CMK (cell line): ENCODE measurements around the gene CACNG7.

Experiments
- DNase-seq: peaks from one replicate; pipeline ENCODE4 v3.0.0-alpha.2; 2010; ENCODE audit warnings: low read depth

CACNG7 gene

DNA sequence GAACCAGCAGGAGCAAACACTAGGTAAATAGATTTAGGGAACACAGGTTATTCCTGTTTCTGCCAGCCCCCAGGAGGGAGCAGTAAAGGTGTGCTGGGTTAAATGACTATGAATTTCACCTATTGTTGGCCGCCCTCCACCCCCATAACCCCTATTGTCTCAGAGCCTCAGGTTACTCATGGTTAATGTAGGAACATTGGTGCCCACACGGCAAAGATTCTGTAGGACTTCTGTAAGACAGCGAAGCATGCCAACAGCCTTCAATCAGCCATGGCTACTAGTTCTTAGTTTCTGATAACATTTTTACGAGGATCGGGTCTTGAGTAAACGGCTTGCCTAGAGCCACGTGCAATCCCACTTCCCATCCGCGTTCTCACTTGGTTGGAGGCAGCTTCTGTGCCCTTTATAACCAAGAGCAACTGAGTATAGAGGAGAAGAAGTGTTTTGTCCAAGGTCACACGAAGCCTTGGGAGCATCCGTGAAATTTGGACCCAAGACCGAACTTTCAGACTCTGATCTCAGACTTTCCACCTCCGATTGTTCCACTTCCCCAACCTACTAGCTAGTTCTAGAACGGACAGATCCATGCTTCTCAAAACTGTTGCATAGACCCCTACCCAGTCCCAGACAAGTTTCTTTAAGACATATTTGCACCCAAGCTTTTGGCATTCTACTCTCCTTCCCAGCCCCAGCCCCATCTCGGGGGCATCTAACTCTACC, 48.5 kb downstream of the CACNG7 start:
- no peak for DNase-seq

DNA sequence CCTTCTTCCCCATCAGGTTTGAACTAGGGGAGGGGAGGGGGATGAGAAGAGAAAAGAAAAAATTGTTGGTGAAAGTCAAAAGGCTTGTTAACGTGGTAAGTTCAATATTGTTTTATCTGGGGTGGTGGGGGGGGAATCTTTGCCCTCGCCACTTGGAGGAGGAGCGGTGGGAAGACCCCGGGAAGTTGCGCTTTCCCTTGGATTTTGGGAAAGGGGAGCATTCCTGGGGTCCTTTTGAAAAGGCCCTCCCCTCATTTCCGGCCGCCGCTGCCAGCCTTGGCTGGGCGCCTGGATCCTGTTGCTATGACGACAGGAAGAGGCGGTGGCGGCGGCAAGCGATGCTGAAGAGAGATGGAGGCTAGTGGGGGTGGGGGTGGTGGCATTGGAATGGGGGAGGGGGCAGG, 49.1 kb downstream of the CACNG7 start:
- DNase-seq: no peak

DNA sequence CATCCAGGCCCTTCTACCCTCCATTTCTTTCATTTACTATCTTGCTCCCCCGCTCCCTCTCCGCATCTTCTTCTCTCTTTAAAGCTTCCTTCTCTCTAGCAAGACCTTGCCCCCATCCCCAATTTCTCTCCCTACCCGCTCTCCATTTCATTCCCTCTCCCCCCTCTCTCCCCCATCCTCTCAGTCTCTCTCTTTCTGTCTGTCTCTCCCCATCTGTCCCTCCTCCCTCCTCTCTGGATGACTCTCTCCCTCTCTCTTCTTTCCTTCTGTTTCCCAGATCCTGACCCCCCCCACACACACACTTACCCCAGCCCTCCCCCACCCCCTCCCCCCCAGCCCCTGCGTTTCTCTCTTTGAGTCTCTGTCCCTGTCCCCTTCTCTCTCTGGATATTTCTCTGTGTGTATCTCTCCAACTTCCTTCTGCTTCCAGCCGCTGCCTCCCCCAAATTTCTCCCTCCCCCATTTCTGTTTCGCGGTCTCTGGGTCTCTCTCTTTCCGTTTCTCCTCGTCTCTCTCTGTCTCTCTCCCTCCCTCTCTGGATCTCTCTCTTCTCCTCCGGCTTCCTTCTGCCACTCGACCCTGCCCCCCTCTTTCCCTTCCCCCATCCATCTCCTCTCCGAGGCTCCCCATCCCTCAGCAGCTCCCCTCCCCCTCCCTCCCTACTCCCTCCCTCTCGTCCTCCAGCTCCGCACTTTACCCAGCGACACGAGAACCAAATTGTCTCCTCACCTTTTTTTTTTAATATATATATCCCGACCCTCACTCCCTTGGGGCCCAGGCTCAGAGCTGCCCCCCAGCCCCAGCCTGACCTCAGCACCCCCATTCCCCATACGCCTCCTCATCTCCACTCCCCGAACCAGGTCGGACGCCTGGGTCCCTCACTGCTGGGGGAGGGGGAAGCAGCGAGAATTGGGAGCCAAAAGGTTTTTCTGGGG, 50.0 kb downstream of the CACNG7 start:
- no peak for DNase-seq

DNA sequence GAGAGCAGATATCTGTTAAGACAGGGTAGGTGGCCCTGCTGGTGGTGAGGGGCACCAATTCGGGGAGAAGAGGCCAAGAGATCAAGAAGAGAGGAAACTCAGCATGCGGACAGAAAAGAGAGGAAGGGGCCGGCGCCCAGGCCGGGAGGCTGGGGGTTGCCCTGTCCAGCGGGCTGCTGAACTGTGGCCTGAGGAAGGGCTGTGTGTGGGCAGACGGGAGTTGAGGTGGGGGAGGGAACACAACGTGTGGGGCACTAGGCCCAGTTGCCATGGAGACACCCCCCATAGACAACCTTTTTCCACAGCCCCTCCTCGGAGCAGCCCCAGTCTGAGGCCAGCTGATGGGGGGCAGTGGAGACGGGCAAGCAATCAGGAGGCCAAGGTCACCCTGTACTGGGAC, 51.1 kb downstream of the CACNG7 start:
- DNase-seq: no peak

DNA sequence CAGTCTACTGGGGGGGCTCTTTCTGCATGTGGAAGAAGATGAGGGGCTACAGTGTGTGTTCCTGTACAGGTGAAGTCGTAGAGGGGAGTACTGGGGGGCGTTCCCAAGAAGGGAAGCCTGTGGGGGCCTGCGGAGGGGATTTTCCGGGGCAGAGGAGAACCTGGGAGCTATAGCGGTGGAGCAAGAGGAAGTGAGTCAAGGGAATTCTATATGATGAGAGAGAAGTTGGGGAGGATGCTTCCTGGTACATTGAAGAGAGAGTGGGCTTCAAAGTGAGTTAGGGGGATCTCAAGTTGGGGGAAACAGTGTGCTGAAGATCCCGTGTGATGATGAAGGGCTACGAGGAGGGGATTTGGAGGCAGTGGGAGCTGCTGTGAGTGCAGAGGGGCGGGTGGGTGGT, 51.8 kb downstream of the CACNG7 start:
- no peak for DNase-seq

DNA sequence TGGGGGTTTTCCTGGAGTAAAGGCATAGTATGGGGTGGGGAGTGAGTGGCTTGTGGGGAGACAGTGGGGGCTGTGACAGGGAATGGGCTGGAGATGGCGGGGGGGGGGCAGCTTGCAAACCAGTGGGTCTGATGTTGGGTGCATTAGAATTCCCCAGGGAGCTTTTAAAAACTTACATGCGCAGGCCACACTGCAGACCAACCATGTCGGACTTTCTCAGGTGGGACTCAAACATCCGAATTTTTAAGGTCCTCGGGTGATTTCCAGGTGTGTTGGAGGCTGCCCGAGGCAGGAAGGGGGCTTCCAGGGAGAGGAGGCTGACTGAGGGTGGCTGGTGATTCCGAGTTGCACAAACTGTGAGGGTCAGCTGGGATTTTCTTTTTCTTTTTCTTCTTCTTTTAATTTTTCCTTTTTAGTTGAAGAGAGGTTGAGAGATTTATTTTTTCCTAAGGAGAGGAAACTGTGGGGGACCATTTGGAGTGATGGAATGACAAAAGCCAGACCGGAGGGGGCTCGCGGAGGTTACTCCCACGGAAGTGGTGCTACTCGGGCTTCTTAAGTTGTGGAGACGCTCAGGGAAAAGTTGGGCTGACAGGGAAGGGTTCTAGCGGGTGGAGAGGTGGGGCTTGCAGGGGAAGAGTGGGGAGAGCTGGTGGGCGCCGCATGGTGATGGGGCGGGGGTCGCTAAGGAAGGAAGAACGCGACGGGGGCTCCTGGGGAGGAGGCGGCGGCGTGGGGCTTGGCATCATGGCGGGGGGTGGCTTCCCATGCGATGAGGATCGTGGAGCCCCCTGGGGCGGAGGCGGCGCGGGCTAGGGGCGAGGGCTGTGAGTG, 52.7 kb downstream of the CACNG7 start:
- no peak for DNase-seq

DNA sequence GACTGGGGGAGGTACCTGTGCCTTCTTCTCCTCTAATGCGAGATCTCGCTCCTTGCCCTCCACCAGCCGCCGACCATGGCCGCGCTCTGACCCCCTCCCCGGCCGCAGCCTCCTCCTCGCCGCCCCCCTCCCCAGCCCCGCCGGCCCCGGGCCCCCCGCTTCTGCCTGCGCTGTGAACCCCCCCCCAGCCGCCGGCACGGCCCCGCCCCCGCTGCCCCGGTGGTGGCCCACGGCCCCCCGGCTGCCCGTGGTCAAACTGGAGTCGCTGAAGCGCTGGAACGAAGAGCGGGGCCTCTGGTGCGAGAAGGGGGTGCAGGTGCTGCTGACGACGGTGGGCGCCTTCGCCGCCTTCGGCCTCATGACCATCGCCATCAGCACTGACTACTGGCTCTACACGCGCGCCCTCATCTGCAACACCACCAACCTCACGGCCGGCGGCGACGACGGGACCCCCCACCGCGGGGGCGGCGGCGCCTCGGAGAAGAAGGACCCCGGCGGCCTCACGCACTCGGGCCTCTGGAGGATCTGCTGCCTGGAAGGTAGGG, 53.9 kb downstream of the CACNG7 start, which contains the start of gene CACNG8:
Gene CACNG8, plus strand, starts transcription at position 51 of the 545 bp plus-strand sequence.
- no peak for DNase-seq

DNA sequence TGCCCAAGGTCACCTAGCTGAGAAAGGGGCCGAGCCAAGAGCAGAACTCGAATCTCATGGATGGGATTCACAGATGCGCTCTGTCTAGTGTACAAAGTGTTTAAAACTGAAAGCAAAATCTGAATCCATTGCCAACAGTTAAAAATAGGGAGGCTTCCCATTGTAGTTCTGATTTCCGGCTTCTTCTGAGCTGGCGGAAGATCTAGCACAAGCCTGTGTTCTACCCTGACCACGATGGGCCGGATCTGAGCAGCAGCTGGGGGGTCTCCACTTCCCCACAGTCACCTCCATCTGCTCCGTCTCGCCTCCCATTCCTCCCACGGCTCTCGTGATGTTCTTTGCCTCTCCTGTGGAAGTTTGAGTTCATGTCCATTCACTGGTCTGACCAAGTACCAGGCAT, 56.0 kb downstream of the CACNG7 start:
- DNase-seq: no peak

DNA sequence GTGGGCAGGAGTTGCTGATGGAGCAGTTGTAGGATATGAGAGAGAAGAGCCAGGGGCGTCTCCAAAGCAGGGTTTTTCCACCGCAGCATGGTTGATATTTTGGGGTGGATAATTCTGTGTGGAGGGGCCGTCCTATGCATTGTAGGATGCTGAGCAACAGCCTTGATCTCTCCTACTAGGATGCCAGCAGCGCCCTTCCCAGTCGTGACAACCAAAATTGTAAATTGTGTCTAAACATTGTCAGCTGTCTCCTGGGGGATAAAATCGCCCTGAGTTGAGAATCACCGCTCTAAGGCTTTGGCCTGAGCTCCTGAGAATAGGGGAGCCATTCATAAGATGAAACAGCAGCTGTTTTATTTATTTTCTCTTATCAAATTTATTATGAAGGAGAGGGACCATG, 57.9 kb downstream of the CACNG7 start:
- no peak for DNase-seq

DNA sequence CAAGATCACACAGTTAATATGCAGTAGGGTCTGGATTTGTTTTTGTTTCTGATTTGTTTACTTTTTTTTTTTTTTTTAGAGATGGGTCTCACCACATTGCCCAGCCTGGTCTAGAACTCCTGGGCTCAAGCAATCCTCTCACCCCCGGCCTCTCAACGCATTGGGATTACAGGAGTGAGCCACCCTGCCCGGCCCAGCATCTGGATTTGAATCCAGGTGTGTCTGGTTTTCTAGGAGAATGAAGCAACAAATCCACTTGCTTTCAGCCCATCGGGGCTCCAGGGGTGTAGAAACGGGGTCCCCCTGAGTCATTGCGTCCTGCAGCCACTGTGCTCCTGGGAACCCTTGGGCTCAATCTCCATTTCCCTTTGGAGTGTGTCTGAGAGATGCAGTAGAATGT, 60.3 kb downstream of the CACNG7 start:
- no peak for DNase-seq

DNA sequence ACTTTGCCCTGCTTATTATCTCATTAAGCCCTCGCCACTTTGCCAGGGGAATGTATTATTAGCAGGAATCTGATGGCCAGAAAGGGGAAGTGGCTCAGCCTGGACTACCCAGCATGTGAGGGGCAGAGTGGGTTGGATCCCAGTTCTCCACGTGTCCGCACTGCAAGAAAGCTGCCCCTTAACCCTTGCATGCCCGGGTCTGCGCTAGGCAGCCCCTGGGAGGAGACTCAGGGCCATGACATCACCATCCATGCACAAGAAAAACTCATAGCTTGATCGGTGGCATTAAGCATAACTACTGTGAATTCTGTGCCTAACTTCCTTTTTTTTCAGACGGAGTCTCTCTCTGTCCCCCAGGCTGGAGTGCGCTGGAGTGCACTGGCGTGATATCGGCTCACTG, 62.6 kb downstream of the CACNG7 start:
- no peak for DNase-seq

DNA sequence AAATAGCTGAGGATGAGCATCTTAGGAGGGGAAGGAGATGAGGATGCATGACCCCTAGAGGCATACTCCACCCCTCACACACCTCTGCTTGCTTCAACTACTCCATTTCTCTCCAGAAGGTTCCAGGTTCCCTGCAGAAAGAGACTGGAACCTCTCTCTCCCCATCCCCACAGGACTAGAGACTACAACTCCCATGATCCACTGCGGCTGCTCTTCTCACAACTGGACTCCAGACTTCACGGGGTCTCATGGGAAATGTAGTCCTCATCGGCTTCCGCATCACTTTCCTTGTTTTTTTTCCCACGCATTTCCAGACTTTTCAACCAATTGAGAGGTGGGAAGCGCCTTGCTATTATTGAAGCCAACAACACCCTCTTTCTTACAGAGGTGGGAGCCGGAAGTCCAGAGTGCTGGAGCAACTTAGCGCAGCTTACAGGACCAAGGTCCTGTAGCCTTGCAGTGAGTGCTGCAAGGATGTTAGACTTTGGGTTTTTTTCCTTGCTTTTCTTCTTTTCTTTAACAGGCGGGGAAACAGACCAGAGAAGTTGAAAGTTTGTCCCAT, 68.4 kb downstream of the CACNG7 start:
- DNase-seq: peak; percentile 55

DNA sequence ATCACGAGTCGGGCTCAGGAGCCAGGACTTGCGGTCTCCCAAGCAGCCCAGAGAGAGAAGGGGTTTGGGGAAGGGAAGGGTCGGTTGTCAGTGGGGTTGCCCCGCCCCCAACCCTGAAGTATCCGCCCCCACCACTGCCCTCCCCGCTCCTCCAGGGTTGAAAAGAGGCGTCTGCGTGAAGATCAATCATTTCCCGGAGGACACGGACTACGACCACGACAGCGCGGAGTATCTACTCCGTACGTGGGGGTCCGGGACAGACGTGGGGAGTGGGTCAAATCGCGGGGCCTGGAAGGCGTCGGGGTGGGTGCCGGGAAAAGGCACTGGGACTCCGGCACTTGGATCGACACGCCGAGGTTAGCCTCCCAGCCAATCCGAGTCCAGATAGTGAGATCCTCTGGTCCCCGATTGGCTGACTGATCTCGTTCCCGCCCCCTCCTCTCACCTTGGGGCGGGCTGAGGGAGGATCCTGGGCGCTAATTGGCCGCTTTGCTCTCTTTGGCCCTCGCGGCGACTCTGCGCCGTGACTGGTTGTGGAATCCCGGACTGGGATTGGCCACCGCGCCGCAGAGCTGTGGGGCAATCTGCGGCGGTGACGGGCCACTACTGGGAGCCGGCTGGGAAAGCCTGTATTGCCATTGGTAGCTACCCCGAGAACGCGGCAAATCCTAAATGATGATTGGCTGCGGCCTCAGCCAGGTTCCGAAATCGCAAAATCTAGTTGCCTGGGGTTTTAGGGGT, 69.1 kb downstream of the CACNG7 start:
- no peak for DNase-seq

DNA sequence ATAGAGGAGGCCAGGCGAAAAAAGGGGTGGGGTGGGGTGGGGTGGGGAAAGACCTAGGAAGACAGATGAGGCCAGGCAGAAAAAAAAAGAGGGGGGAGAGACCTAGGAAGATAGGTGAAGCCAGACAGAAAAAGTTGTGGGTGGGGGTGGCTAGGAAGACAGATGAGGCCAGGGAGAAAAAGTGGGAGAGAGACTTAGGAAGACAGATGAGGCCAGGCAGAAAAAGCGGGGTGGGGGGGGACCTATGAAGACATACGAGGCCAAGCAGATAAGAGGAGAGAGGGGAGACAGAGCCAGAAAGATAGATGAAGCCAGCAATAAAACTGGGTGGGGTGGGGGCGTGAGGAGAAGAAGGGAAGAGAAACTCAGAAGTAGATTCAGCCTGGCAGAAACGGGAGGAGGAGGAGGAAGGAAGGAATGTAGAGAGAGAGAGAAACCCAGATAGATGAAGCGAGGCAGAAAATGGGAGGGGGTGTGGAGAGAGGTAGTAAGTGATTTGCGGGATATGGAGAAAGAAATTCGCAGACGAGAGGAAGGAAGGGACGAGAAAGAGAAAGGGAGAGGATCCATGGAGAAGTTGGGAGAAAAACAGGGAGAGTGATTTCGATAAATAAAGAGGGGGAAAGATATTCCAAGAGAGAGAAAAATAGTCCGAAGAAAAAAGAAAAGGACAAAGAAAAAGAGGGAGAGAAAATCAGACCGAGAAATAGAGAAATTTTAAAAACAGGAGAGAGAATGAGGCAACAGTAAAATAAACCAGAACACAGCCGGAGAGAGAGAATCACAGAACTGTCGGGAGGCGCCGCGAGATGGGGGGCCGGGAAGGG, 70.1 kb downstream of the CACNG7 start:
- DNase-seq: no peak

DNA sequence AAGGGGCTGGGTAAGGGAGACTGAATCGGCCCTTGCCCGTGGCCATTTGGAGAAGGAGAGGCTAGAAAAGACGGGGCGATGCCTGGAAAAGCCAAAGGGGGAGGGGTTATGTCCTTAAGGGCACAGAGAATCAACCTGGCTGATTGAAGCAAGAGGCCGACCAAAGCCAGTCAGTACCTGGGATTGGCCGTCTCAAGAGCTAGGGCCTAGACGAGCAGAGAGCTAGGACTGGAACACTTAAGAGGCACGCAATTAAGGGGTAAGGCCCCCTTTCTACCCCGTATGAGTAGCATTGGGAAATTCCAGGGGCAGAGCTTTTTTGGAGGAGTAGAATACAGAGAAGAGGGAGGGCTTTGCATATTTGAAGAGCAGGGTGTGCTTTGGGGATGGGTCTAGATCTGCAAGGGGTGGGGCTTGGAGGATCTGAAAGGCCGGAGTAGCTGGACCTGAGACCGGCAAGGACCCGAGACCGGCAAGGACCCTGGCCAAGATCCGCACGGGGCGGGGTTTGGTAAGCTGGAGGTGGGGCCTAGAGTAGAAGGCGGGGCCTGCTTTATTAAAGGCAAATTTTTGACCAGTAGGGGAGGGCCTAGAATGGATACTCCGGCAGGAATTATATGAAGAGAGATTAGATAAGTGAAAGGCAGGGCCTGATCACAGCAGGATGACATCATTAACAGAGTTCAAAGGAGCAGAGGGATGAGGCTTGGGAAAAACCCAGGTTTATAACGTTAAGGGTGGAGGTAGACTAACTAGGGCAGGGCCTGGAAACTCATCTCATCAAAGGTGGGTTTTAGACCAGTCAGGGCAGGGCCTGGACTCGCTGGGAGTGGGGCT, 71.7 kb downstream of the CACNG7 start:
- DNase-seq: no peak

DNA sequence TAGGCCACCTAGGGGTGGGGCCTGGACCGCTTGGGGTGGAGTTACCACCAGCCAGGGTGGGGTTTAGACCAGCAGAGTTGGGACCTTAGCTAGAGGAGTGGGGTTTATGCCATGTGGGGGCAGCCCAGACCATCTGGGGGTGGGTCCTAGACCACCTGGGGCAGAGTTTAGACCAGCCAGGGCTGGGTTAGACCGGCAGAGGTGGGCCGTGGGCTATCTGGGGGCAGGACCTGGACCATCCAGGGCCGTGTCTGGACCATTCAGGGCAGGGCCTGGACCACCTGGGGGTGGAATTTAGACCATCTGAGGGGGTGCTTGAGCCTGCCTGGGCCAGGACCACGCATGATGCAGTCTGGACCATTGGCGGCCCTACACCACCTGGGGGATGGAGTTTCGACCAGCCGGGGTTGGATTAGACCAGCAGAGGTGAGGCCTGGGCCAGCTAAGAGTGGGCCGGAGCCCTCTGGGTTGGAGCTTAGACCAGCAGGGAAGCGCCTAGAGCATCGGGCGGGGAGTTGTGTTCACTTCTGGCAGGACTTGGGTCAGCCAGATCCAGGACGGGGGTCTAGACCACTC, 72.4 kb downstream of the CACNG7 start:
- DNase-seq: no peak

DNA sequence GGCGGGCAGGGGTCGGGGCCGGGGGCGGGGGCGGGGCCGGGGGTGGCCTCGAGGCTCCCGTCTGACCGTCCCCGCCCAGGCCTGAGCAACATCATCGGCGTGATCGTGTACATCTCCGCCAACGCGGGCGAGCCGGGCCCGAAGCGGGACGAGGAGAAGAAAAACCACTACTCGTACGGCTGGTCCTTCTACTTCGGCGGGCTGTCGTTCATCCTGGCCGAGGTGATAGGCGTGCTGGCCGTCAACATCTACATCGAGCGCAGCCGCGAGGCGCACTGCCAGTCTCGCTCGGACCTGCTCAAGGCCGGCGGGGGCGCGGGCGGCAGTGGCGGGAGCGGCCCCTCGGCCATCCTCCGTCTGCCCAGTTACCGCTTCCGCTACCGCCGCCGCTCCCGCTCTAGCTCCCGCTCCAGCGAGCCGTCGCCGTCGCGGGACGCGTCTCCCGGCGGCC, 72.9 kb downstream of the CACNG7 start:
- DNase-seq: no peak

DNA sequence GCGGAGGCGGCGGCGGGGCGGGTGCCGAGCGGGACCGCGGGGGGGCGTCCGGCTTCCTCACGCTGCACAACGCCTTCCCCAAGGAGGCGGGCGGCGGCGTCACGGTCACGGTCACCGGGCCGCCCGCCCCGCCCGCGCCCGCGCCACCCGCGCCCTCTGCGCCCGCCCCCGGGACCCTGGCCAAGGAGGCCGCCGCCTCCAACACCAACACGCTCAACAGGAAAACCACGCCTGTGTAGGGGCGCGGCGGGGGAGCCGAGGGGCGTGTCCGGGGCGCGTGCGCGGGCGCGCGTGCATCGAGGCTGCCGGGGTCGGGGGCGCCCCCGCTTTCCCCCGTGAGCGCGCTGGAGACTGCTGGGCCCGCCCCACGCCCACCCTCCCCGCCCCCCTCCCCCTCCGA, 73.5 kb downstream of the CACNG7 start:
- DNase-seq: peak; percentile 47
